Measurements from ENCODE around the gene KCNH2.

KCNH2 gene

GRCh38 chr7:150926066-150926465, 52.1 kb downstream of the KCNH2 start:
- TF ChIP-seq ZFX (IDR thresholded peaks at IDR 0.05; ENCODE audit: borderline replicate concordance): no peak
- no peak for TF ChIP-seq CTCF (IDR thresholded peaks at IDR 0.05)
- no peak overlapping the region for H3K27ac ChIP-seq

GRCh38 chr7:150924369-150924781, 53.7 kb downstream of the KCNH2 start:
- TF ChIP-seq CTCF (IDR thresholded peaks at IDR 0.05): no peak
- no peak for TF ChIP-seq ZFX (IDR thresholded peaks at IDR 0.05; ENCODE audit: borderline replicate concordance)
- no peak overlapping the region for H3K27ac ChIP-seq

GRCh38 chr7:150923802-150924201, 54.3 kb downstream of the KCNH2 start:
- TF ChIP-seq CTCF (IDR thresholded peaks at IDR 0.05) (no peak), ZFX (IDR thresholded peaks at IDR 0.05; ENCODE audit: borderline replicate concordance) (no peak)
- H3K27ac ChIP-seq: no peak overlapping the region

GRCh38 chr7:150923196-150923595, 54.9 kb downstream of the KCNH2 start:
- TF ChIP-seq CTCF (IDR thresholded peaks at IDR 0.05): no peak
- no peak for TF ChIP-seq ZFX (IDR thresholded peaks at IDR 0.05; ENCODE audit: borderline replicate concordance)
- H3K27ac ChIP-seq: no peak overlapping the region

- no peak overlapping the region for H3K27ac ChIP-seq
Observed at GRCh38 chr7:150919160-150919559, 59.0 kb downstream of the KCNH2 start.

GRCh38 chr7:150918378-150918777, 59.7 kb downstream of the KCNH2 start:
- TF ChIP-seq CTCF (IDR thresholded peaks at IDR 0.05) (no peak), ZFX (IDR thresholded peaks at IDR 0.05; ENCODE audit: borderline replicate concordance) (no peak)
- no peak overlapping the region for H3K27ac ChIP-seq

More at GRCh38 chr7:150919160-150919559, 59.0 kb downstream of the KCNH2 start:
- TF ChIP-seq ZFX (IDR thresholded peaks at IDR 0.05; ENCODE audit: borderline replicate concordance) (no peak), CTCF (IDR thresholded peaks at IDR 0.05) (no peak)

- H3K27ac ChIP-seq: no peak overlapping the region
- TF ChIP-seq CTCF (IDR thresholded peaks at IDR 0.05) (no peak), ZFX (IDR thresholded peaks at IDR 0.05; ENCODE audit: borderline replicate concordance) (no peak)
Observed at GRCh38 chr7:150917969-150918368, 60.2 kb downstream of the KCNH2 start.
